GM12878 (cell line): ENCODE results near the gene SYNGAP1. TPM values are rescaled to one million over a fixed set of nuclear protein-coding genes. Genes with fewer than 3 reads are reported as not detected.

Source experiments
- CHD1 ChIP-seq: IDR thresholded peaks from 2 replicates; pipeline ENCODE4 v1.6.1; 2012; ENCODE audit warnings: low read depth, low read length, improper control_type of control experiment
- ESRRA ChIP-seq: IDR thresholded peaks from 2 replicates; pipeline ENCODE4 v1.6.1; 2012; ENCODE audit warnings: mild to moderate bottlenecking, low read length, improper control_type of control experiment
- HDAC6 ChIP-seq: fragments of 200-600 bp; sonication (generic); IDR thresholded peaks from one replicate; pipeline ENCODE4 v1.8.0; 2017; ENCODE audit warnings: antibody characterized with exemption; ENCODE audit not compliant: unreplicated experiment
- JUNB ChIP-seq: IDR thresholded peaks from 2 replicates; pipeline ENCODE4 v1.6.1; 2016; ENCODE audit warnings: antibody characterized with exemption, mild to moderate bottlenecking
- MLLT1 ChIP-seq: fragments of 450-650 bp; IDR thresholded peaks from 2 replicates; pipeline ENCODE4 v1.6.1; 2016; ENCODE audit warnings: mild to moderate bottlenecking
- NRF1 ChIP-seq: conservative IDR thresholded peaks from 2 replicates; pipeline ENCODE4 v1.6.1; 2011; ENCODE audit warnings: mild to moderate bottlenecking, low read depth, low read length, improper control_type of control experiment
- RCOR1 ChIP-seq: conservative IDR thresholded peaks from 2 replicates; pipeline ENCODE4 v1.6.1; 2012; ENCODE audit warnings: low read depth, low read length, improper control_type of control experiment
- RFX5 ChIP-seq: IDR thresholded peaks from 2 replicates; pipeline ENCODE4 v1.6.1; 2011; ENCODE audit warnings: low read depth, low read length, improper control_type of control experiment
- RUNX3 ChIP-seq: IDR thresholded peaks from 2 replicates; pipeline ENCODE4 v1.6.1; 2012; ENCODE audit warnings: low read length, inconsistent platforms
- SMARCA5 ChIP-seq: fragments of 450-650 bp; IDR thresholded peaks from 2 replicates; pipeline ENCODE4 v1.6.1; 2017; ENCODE audit warnings: mild to moderate bottlenecking
- SMC3 ChIP-seq: IDR thresholded peaks from 2 replicates; pipeline ENCODE4 v1.6.1; 2011; ENCODE audit warnings: low read length, improper control_type of control experiment, borderline replicate concordance
- SPI1 ChIP-seq: IDR thresholded peaks from 2 replicates; pipeline ENCODE4 v1.6.1; 2011; ENCODE audit warnings: low read depth, mild to moderate bottlenecking, low read length, moderate library complexity, borderline replicate concordance; ENCODE audit not compliant: insufficient read depth
- SREBF1 ChIP-seq: IDR thresholded peaks from 2 replicates; pipeline ENCODE4 v1.6.1; 2012; ENCODE audit warnings: mild to moderate bottlenecking, low read length
- TBL1XR1 ChIP-seq: IDR thresholded peaks from 2 replicates; pipeline ENCODE4 v1.6.1; 2012; ENCODE audit warnings: low read depth, low read length, improper control_type of control experiment
- ZBED1 ChIP-seq: IDR thresholded peaks from 2 replicates; pipeline ENCODE4 v1.6.1; 2016; ENCODE audit warnings: borderline replicate concordance
- ZNF687 ChIP-seq: fragments of 450-650 bp; IDR thresholded peaks from 2 replicates; pipeline ENCODE4 v1.6.1; 2017; ENCODE audit warnings: mild to moderate bottlenecking, moderate library complexity
- polyA plus RNA-seq, 11 experiments: library from polyadenylated mRNA; depleted of rRNA in 4 of 11; unstranded in 6 of 11; stranded (reverse) in 5 of 11; fragments of >200 nt; fragmentation: Nextera tagmentation in 4 of 11; fragmentation: Illumina TruSeq in 1 of 11; extraction: Ambion mirVana in 4 of 11; extraction: Trizol in 1 of 11; gene quantifications; 1 replicate in 1 of 11; 2 replicates in 10 of 11; pipeline versions ENCODE4 v1.2.1 to v1.2.3, GENCODE V29; 2011 to 2016; ENCODE audit warnings: inconsistent platforms in 2 of 11, missing spikeins in 2 of 11, low read depth in 1 of 11
- total RNA-seq, 4 experiments: library from RNA; depleted of rRNA in 3 of 4; stranded (reverse); fragments of >200 nt in 3 of 4; fragmentation: Illumina TruSeq in 1 of 4; extraction: Trizol in 1 of 4; gene quantifications; 2 replicates each; pipeline versions ENCODE4 v1.2.1 to v1.2.3, GENCODE V29; 2013 to 2021
- TF ChIP-seq, protein P1 (sequence below): fragments of 450-650 bp; IDR thresholded peaks from 2 replicates; pipeline ENCODE4 v1.6.1; 2018; ENCODE audit warnings: borderline replicate concordance, mild to moderate bottlenecking; ENCODE audit not compliant: partially characterized antibody
- TF ChIP-seq, protein P2 (sequence below): IDR thresholded peaks from 2 replicates; pipeline ENCODE4 v1.6.1; 2011; ENCODE audit warnings: low read depth, low read length, improper control_type of control experiment, borderline replicate concordance

Gene SYNGAP1
- total and polyA plus RNA-seq, 10 of the 15 experiments (the other 5 are each of a cell fraction or from before 2014, with no cell fraction given), result 0.05 to 9.2 (median 1.2) TPM

DNA sequence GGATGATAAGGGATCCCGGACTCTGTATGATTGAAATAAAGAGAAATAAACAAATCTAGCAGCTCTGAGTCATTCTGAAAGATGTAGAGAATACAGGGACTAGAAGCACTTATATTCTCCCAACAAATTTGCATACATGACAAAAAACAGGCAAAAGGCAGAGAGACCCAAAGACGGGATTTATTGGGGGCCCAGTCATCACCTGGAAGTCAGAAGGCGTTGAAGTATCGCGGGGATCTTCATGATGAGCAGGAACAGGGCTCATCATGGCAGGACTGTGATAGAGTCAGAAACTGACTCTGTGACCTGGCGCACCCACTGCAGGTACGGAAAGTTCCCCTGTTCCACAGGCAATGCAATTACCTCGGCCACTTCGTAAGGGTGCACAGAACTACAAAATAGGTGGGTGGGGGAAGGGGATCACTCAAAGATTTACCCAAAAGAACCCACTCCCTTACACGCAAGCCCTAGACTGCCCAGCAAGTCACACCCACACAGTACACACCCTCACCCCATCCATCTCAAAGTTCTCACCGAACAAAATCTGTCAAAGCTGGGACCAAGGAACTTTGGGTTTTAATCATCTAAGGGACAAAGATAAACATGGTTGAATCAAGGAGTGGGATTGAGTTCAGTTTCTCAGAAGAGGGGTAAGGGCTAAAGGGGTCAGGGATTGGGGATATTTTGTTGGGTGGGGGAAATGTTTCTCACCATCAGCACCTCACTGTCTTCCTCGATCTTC lies 3.3 kb upstream of the SYNGAP1 start (continued):
- TF ChIP-seq CHD1 (no peak), ESRRA (no peak), ZNF687 (no peak), ZBED1 (peak; percentile 75; the same call in 1 of the 2 replicates), SMC3 (no peak), SMARCA5 (no peak), RUNX3 (no peak), TBL1XR1 (no peak), JUNB (peak; percentile 94), NRF1 (no peak), SPI1 (no peak), RCOR1 (no peak), RFX5 (no peak), MLLT1 (no peak), SREBF1 (no peak), HDAC6 (no peak)
- TF ChIP-seq, protein P1, sequence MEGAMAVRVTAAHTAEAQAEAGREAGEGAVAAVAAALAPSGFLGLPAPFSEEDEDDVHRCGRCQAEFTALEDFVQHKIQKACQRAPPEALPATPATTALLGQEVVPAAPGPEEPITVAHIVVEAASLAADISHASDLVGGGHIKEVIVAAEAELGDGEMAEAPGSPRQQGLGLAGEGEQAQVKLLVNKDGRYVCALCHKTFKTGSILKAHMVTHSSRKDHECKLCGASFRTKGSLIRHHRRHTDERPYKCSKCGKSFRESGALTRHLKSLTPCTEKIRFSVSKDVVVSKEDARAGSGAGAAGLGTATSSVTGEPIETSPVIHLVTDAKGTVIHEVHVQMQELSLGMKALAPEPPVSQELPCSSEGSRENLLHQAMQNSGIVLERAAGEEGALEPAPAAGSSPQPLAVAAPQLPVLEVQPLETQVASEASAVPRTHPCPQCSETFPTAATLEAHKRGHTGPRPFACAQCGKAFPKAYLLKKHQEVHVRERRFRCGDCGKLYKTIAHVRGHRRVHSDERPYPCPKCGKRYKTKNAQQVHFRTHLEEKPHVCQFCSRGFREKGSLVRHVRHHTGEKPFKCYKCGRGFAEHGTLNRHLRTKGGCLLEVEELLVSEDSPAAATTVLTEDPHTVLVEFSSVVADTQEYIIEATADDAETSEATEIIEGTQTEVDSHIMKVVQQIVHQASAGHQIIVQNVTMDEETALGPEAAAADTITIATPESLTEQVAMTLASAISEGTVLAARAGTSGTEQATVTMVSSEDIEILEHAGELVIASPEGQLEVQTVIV, result no peak
- TF ChIP-seq, protein P2, sequence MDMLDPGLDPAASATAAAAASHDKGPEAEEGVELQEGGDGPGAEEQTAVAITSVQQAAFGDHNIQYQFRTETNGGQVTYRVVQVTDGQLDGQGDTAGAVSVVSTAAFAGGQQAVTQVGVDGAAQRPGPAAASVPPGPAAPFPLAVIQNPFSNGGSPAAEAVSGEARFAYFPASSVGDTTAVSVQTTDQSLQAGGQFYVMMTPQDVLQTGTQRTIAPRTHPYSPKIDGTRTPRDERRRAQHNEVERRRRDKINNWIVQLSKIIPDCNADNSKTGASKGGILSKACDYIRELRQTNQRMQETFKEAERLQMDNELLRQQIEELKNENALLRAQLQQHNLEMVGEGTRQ, result no peak
